GM18873 (cell line): ENCODE measurements around the gene KCTD1.

Source experiments
- ATAC-seq: cut with Tn5 transposase; IDR thresholded peaks from one replicate; pipeline ENCODE4 v1.9.1; 2021; ENCODE audit warnings: mild to moderate bottlenecking, moderate library complexity, moderate number of reproducible peaks; ENCODE audit not compliant: unreplicated experiment, low FRiP score

KCTD1 gene

GRCh38 chr18:26436176-26437051 is 111.9 kb downstream of the KCTD1 start:
- ATAC-seq: no peak

DNA sequence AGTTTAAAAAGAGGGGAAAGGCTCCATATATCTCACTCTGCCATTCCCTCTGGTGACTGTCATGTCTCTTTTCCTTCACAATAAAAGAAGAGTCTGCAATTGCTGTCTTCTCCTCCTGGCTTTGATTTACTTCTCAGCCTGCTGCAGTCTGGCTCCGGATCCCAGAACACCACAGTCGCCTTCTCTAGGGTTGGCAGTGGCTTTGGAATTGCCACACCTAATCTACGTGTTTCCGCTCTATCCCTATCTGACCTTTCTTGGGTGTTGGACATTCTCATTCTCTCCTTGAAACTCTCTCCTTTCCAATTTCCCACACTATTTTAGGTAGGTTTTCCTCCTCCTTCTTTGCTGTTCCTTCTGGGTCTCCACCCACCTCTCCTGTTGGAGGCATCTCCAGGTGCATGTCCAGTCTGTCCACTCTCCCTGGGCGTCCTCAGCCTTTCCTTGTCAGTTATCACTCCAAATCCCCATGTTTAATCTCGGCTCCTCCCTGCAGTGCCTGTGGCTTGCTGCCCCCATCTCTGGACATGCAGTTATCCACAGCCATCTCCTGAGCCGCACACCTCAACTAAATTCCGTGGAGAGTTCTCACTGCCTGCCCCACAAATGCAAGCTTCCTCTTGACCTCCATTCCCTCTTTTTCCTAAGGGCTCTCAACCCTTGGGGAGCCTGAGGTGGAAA is 112.8 kb downstream of the KCTD1 start:
- ATAC-seq: no peak

- ATAC-seq: no peak
These were observed 113.5 kb downstream of the KCTD1 start for GRCh38 chr18:26434887-26435286.

- ATAC-seq: peak; percentile 56
These were observed 115.5 kb downstream of the KCTD1 start for GRCh38 chr18:26432651-26433424.

DNA sequence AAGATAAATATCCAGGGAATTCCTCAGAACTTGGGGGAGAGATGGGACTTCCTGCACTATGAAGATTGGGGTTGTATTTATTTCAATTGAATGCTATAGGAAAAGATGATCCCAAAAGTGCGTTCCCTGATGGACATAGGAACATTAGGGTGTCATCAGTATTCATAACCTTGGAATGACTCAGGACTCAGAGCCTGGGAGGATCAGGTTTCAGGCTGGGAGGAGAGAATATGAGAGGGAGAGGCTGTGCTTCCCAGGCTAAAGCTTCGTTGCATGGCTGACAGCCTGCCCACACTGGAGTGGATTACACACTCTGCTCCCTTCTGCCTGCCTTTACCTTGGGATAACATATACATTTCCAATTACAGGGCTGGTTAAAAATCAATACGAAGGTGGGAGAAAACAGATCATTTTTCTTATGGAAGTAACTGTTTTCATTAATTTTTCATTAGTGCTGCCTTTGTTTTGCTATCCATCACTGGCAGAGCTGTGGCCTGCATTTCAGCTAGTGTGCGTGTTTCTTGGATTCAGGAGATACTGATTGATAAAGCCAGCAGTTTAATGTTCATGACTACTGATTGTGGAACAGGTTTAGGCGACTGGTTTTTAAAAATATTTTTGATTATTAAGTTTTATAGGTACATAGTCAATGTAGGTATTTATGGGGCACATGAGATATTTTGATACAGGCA is 118.7 kb downstream of the KCTD1 start:
- ATAC-seq: no peak

DNA sequence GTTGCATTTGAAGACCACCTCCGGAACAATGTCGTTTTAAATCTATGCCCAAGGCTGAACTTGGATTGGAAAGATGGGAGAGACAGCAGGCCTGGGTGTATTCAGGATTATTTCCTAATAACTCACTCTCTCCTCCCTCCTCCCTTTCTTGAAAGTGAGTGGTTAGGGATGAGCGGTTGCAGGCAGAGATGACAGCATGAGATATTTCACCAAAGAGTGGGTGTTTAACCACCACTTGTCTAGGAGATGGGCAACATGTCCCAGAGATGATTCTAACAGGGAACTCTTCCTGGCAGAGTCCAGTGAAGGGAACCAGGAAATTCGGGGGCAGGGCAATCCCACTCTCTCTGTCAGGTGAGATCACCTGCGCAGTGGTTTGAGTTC is 123.2 kb downstream of the KCTD1 start:
- ATAC-seq: no peak

GRCh38 chr18:26424428-26425147 is 123.8 kb downstream of the KCTD1 start:
- ATAC-seq: no peak

DNA sequence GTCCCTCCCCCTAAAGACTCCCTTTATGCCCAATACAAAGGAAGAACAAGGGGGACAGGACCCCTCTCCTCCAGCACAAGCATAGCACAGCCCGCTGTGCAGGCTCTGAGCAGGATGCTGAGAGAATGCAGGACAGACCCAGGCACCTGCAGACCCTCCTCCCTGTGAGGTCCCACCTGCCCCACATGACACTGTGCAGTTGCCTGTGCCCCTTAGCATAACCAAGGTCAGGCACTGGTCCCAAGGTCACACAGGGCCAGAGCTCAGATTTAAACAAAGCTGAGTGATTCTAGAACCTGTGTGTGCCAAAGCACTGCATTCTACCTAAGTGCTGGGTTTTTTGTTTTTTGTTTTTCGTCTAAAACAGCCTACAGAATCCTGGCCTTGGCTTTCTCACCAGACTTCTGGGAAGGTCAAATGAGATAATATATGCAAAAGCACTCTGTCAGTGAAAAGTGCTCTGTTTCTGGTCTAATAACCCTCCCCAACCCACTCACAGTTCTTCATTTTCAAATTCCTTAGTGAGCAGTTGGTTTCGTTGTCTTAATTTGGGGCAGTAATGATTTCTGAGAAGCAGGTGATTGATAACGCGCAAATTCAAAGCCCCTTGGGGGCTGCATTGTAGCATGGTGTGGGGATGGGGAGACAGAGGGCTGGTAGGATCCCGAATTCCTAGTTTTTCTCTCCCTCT is 125.7 kb downstream of the KCTD1 start:
- ATAC-seq: peak; percentile 72

DNA sequence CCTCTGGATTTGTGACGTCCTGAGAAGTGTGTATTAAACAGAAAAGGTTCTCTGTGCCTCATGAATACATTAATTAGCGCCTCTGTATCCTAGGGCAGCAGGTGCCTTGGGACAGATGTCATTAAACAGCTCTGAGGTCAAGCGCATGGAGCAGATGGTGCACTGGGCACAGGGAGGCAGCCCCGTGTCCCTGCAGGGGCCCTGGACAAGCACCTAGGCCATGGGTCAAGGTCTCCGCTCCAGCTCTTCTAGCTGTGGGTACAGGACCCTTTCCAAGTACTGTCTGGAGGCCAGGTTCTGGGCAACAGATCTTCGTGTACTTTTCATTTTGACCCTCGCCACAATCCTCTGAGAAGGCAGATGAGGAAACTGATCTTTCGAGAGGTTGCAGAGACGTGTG is 126.4 kb downstream of the KCTD1 start:
- no peak for ATAC-seq

DNA sequence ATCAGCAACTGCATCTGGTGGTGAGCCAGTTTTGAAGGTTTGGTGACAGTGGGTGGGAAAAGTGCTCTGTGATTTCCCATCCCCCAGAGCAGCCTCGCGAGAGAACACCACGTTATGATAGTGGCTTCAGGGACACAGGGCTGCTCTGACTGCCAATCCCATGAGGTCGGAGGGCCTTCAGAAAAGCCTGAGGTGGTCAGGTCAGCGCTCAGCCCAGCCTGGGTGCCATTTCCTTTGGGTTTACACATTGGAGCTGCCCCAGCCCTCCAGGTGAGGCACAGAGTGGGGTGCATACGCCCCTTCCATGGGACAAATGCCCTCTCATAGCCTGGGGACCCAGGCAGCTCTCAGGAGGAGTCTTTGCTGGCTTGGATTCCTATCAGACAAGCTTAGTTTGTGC is 126.8 kb downstream of the KCTD1 start:
- ATAC-seq: no peak

DNA sequence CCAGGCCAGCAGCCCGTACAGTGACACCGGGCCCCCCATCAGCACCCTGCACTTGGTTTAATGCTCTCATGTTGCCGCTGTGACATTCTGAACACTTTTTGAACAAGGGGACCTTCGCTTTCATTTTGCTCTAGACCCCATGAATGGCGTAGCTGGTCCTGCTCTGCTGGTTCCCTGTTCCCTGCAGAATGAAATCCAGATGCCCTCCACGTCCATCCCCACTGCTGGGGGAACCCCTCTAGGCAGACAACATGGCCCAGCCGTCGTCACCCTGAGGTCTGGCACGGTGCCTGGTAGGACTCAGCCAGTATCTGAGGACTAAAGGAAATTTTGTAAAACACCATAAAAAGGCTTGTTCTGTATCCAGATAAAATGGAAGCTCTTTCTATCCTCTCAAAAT is 128.6 kb downstream of the KCTD1 start:
- no peak for ATAC-seq

GRCh38 chr18:26418225-26418624 is 130.1 kb downstream of the KCTD1 start:
- no peak for ATAC-seq

DNA sequence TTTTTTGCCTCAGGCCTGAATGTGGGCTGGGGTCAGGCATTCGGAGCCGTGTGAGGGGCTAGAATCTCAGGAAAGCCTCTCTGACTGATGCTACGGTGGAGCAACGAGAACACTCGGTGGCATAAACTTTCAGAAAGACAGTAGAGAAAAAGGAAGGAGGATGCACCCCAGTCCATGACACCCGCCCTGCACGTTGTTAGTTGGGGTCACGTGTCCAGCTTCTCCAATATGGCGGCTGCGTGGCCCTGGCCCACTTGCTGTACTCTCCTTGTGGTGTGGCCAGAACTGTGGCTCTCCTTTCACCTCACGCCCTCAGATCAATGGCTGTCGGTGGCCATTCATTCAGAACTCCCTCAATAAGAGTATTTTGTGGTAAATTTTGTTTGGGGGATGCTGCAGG is 131.2 kb downstream of the KCTD1 start:
- ATAC-seq: no peak

- no peak for ATAC-seq
These were observed 131.7 kb downstream of the KCTD1 start for GRCh38 chr18:26416652-26417150.

DNA sequence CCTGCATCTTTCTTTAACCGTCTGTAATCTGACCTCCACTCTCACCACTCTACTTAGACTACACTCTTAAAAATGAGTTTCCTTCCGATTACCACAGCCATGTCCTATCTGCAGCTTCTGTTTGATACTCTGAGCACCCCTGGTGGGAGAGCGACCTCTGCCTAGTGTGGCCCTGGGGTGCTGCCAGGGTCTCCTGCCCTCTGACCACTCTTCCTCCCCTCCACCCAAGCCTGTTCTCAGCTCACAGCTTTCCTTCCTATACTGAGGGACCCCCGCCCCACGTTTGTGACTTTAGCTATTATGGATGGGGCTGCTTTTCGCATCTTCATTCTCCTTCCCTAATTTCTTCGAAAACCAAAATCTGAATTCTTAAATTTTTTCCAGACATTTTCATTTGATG is 132.7 kb downstream of the KCTD1 start:
- no peak for ATAC-seq

- no peak for ATAC-seq
These were observed 133.4 kb downstream of the KCTD1 start for GRCh38 chr18:26414901-26415440.

GRCh38 chr18:26409091-26409490 is 139.3 kb downstream of the KCTD1 start:
- no peak for ATAC-seq

DNA sequence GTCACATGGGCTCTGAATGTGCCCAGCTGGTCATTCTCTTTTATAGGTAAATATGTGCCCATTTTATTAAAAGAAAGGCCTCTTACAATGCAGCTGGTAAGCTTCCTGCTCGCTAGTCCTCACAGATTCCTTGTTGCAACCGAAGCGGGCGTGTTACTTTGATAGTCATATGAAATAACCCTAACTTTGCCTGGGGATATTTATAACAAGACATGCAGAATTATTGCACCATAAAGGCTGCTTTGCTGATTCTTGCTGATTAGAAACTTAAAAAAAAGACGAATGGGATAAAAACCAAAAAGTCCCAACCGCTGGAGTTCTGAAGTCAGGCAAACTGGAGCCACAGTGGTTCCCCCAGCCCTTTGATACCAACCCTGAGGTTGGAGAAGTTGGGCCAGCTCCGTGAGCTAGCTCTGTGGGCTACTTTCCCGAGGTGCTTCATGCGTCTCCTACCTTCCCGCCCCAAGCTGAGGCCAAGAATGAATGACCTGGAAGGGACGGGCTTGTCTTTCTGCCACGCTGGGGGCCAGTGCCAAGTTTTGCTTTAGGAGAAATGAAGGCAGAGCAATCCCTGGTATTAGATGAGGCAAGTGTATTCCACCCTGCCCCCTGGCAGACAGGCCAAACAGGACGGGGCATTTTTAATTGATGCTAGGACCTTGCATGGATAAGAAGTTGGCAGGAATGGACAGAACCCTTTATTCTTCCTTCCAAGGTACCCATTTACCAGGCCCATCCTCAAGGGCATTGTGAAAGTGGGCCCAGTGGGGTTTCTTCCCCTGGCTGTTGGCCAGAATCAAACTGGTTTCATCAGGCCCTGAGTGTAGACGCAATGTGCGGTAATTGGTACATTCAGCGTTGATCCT is 140.4 kb downstream of the KCTD1 start:
- ATAC-seq: no peak
